ENCODE data around the gene STK26. TPM values are rescaled to one million over a fixed set of nuclear protein-coding genes. Genes with fewer than 3 reads are reported as not detected.

STK26 gene
- total RNA-seq, 4 donors from 2014 or later: 7.1 to 21.9 (median 18.6) TPM

DNA sequence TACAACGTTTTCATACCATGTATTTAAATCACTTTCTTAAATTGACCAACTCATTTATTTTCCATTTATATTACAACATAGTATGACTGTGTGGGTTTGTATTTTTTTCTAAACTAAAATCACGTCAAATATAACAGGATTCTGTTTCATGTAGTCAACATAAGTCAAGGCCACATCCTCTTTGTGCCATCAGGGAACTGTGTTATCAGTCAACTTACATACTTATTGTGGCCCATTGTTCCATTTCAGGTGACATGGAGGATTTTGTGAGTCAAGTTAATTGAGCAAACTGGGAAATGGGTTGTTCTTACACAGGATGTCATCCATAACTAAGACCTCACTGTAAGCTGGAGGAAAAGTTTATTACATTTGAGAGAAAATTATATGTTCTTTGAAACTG, 35.9 kb downstream of the STK26 start:
- Histone ChIP-seq H3K27ac (no peak overlapping the region), H3K27me3 (no peaks in the 10 kb centered on the region), H3K9me3 (no peaks in the 10 kb centered on the region), H3K4me1 (no peaks in the 10 kb centered on the region), H3K36me3 (no peaks in the 10 kb centered on the region), H3K4me3 (no peak overlapping the region)
- TF ChIP-seq POLR2AphosphoS5 (IDR thresholded peaks at IDR 0.05) (no peak), EP300 (IDR thresholded peaks at IDR 0.05; ENCODE audit: low read depth) (no peak), POLR2A (IDR thresholded peaks at IDR 0.05) (no peak), CTCF (IDR thresholded peaks at IDR 0.05) (no peak)
- DNase-seq: no peak
- in situ Hi-C loops (cut with MboI; ENCODE audit: low pct_ligation_motif_present in 1 of 4, low pct_unique_long_range_greater_than_20kb in 1 of 4, low sequenced_read_pairs in 3 of 4) (no loop called here), intact Hi-C loops (cut with DNase I; ENCODE audit: low total_unique reads) (no loop called here)
- WGBS, 2 donors (ENCODE audit: low coverage in 1 of 2): 50 to 90% methylated on average over 2 of the region's 2 CpGs

GRCh38 chrX:132059973-132060540, 37.0 kb downstream of the STK26 start:
- intact Hi-C loops (cut with DNase I; ENCODE audit: low total_unique reads): no loop called here
- no peak overlapping the region for H3K4me3 ChIP-seq

DNA sequence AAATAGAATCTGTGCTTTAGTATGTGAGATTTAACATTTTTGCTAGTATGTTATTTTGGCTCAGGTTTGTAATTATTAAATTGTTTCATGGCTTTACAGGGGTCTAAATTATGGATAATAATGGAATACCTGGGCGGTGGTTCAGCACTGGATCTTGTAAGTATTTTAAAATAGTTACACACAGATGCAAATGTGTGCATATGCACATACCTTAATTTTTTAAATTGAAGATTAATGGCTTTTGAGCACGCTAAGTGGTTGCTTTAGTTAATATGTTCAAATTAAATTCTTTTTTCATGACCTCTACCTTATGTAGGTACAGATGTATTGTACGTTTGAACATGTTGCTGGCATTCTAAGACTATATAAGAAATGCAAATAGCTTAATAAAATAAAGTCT, 40.2 kb downstream of the STK26 start:
- no peak for DNase-seq
- Histone ChIP-seq H3K27ac (no peak overlapping the region), H3K4me3 (no peak overlapping the region), H3K27me3 (no peaks in the 10 kb centered on the region), H3K36me3 (no peaks in the 10 kb centered on the region), H3K4me1 (no peaks in the 10 kb centered on the region), H3K9me3 (no peaks in the 10 kb centered on the region)
- TF ChIP-seq POLR2A (IDR thresholded peaks at IDR 0.05): no peak
- no peak for TF ChIP-seq CTCF (IDR thresholded peaks at IDR 0.05)
- TF ChIP-seq POLR2AphosphoS5 (IDR thresholded peaks at IDR 0.05): no peak
- no peak for TF ChIP-seq EP300 (IDR thresholded peaks at IDR 0.05; ENCODE audit: low read depth)
- 68 to 100% methylated on average over 1 to 3 of the region's 3 CpGs for WGBS, 2 donors (ENCODE audit: low coverage in 1 of 2)
- intact Hi-C loops (cut with DNase I; ENCODE audit: low total_unique reads) (no loop called here), in situ Hi-C loops (cut with MboI; ENCODE audit: low pct_ligation_motif_present in 1 of 4, low pct_unique_long_range_greater_than_20kb in 1 of 4, low sequenced_read_pairs in 3 of 4) (no loop called here)

More at GRCh38 chrX:132059973-132060540, 37.0 kb downstream of the STK26 start:
- Histone ChIP-seq H3K36me3 (no peaks in the 10 kb centered on the region), H3K4me1 (no peaks in the 10 kb centered on the region), H3K9me3 (no peaks in the 10 kb centered on the region), H3K27me3 (no peaks in the 10 kb centered on the region), H3K27ac (no peak overlapping the region)
- no peak for DNase-seq
- in situ Hi-C loops (cut with MboI; ENCODE audit: low pct_ligation_motif_present in 1 of 4, low pct_unique_long_range_greater_than_20kb in 1 of 4, low sequenced_read_pairs in 3 of 4): no loop called here
- 62 to 86% methylated on average over 2 of the region's 2 CpGs for WGBS, 2 donors (ENCODE audit: low coverage in 1 of 2)
- TF ChIP-seq CTCF (IDR thresholded peaks at IDR 0.05): no peak

GRCh38 chrX:132063862-132064261, 40.8 kb downstream of the STK26 start:
- H3K4me3 ChIP-seq: no peak overlapping the region
- intact Hi-C loops (cut with DNase I; ENCODE audit: low total_unique reads) (no loop called here), in situ Hi-C loops (cut with MboI; ENCODE audit: low pct_ligation_motif_present in 1 of 4, low pct_unique_long_range_greater_than_20kb in 1 of 4, low sequenced_read_pairs in 3 of 4) (no loop called here)
- WGBS, 2 donors (ENCODE audit: low coverage in 1 of 2): 78% methylated on average over 4 of the region's 4 CpGs; no CpG with 5 or more reads in 1 of the 2 donors
- DNase-seq: no peak
- TF ChIP-seq CTCF (IDR thresholded peaks at IDR 0.05): no peak
- no peak for TF ChIP-seq POLR2A (IDR thresholded peaks at IDR 0.05)
- TF ChIP-seq POLR2AphosphoS5 (IDR thresholded peaks at IDR 0.05): no peak
- TF ChIP-seq EP300 (IDR thresholded peaks at IDR 0.05; ENCODE audit: low read depth): no peak
- H3K27ac ChIP-seq: no peak overlapping the region
- no peaks in the 10 kb centered on the region for H3K36me3 ChIP-seq
- no peaks in the 10 kb centered on the region for H3K27me3 ChIP-seq
- H3K9me3 ChIP-seq: no peaks in the 10 kb centered on the region
- no peaks in the 10 kb centered on the region for H3K4me1 ChIP-seq

All from transverse colon (tissue), 4 donors.